GM19438 (cell line): ENCODE measurements around the gene FOXD1.

Source experiments
- ATAC-seq: cut with Tn5 transposase; IDR thresholded peaks from one replicate; pipeline ENCODE4 v1.9.1; 2021; ENCODE audit warnings: low read depth; ENCODE audit not compliant: unreplicated experiment

Gene FOXD1

DNA sequence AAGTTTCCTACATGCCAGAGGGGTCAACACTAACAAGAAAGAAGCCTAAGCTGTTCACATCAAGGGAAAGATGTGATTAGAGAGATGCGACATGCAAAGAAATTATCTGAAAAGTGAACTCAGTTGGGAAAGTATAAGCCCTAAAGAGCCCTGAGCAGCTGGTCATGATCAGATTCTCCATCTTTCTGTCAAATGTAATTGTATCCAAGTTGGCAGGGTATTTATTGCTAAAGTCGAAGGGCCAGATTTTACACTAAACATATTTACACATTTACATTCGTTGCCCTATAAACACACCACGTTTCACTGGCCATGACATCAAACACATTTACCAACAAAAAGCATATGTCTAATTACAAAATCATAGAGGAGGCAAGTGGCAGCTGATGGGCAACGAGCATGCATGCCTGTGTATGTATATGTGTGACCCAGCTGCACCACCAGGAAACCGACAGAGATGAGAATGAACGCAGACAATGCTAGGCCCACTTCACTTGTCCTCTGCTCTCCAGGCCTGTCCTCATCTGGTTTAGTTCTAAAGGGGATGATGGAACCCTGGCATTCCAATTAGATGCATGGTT, 6.3 kb downstream of the FOXD1 start:
- no peak for ATAC-seq

DNA sequence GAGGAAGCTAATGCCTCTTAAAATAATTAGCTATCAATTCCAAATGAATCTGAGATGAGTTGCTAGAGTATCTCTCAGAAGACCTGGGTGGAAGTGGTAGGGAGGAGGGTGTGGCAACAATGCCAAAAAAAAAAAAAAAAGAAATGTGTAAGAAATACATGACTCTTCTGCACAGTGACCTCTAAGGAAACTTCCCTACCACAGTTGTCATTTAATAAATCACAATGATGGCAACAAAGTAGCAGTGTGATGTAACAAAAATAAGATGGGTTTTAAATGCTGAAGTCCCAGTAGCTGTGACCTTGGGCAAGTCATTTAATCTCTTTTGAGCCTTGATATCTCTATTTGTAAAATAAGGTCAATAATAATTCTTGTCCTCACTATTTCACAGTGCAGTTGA, 7.2 kb downstream of the FOXD1 start:
- no peak for ATAC-seq

DNA sequence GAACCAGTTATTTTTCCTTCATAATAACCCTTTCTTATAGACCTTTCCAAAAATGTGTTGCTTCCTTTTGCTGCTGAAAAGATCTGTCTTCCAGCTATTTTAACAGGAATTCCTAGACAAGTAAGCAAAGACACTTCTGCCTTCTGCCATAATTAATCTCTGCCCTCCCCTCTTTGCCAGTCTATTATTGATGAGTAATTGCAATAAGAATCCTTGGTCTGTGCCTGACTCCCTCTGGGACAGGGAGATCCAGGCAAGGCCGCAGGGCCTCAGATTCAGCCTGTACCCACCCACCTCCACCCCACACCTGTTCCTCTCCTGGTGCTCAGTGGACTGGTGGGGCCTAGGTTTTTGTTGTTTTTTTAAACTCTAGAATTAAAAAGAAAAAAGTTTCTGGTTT, 8.3 kb downstream of the FOXD1 start:
- ATAC-seq, result no peak

DNA sequence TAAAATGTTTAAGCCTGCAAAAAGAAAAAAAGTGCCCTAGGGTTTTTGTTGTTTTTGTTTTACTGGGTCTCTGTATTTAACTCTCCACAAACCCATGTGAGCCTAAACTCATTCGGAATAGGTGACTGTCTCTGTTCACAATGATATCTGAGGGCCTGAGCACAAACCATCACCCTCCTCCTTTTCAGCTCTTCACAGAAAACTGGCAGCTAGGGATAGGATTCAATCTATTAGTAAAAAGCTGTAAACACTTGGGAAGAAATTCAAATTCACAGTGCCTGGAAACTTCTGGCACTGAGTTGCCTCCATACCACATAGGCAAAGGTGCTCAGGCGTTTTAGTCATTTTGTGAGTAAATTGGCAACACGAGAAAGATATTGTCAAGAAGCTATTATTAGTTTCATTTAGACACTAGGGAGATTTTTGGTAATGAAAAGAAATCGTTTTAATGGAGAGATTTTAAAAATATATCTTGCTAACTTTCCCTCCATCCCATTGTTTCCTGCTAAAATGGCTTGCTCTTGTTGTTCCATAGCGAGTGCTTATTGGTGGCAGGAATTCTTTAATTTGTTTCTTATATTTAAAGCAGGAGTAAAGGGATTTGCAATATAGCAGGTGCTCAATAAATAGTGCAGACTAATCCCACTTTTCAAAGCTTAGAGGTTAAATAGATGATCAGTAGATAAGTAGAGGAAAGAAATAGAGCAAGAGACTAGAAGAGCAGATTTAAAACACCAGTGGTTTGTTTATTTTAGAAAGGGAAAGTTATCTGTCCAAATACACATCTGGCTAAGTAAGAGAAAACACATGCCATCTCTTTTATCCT, 9.7 kb downstream of the FOXD1 start:
- no peak for ATAC-seq

DNA sequence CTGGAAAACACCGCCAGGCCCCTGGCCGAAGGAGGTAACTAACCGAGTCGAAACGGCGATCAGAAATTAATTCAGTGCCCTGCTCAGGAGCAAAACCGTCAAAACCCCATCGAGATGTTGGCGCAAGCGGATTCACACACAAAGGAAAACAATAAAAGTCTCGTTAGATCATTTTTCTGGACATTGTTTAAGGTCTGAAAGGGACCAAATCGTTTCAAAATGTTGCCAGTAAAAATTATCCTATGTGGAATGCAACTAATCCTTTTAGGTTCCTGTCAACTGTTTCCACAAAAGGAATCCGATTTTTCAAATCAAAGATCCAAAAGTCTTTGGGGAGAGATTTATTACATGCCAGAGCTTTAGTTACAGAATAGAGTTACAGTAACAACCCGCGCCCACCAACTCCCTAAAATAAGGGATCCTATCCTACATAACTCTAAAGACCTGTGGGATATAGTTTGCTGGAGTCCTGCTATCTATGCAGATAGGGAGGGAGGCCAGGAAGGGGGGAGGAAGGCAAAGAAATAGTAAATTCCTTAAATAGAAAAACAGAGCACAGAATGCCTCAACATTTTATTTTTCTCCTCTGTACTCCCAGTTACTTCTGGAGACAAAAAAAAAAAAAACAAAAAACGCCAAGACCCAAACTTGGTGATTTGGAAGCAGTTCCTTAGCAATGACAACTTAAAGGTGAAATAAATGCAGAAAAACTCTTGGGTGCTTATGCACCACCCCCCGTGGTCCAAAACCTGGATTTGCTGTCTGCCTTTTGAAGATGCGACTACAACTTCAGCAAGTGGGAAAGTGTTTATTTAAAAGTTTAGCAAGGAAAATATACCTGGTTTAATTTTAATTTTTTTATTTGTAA, 10.6 kb downstream of the FOXD1 start:
- ATAC-seq, result no peak

GRCh38 chr5:73437101-73437776, 11.3 kb downstream of the FOXD1 start:
- ATAC-seq, result no peak

DNA sequence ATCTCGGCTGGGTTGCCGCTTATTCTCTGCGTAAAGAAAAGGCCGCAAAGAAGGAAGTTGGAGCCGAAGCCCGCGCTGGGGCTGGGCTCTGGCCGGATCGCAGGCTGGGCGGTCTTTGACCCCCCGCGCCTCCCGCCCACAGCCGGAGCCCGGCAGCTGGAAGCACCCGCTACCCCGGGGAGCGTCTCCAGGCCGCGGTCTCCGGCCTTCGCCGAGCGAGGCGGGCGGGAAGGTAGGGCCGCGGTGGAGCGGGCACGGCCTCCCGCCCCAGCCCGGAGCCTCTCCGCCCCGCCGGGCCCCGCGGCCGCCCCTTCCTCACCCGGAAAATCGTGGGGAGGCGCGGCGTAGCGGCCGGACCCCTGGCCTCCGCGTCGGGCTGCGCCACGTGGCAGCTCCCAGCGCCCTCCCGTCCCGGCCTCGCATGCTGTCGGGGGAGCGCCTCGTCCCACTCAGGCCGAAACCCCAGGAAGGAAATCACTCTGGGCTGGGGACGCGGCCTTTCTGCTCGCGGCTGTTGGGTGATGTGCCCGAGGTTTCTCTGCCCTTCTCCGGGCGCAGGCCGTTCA, 12.0 kb downstream of the FOXD1 start:
- no peak for ATAC-seq

DNA sequence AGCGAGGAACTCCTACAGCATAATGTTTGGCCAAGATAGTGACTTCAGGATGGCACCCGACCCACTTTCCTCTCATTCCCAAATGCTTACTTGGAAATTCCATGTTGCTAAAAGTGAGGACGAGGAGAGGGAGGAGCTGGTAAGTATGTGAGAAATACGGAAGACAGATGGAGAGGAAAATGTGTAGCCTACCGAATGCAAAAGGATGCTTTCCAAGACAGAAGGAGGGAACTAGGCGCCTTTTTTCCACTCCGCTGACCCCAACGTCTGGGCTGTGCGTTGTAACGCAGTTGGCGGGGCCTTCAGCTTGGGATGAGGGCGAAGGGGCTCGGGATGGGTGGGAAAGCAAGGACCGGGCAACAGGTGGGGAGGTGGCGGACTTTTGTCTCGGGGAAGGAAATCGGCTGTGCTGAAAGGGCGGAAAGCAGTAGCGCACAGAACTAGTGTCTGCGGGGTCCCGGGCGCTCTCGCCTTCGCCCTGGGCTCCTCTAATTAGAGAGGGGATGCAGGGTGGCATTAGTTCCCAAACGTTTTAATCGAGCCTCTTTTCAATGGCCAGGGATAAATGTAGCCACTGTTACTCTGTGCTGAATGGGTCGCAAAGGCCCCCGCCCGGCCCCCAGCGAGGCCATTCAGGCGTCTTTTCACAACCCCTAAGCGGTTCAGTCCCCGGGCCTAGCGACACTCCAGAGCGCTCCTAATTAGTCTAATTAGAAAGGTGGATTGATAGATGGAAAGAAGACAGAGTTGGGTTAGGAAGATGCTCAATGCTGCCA, 12.6 kb downstream of the FOXD1 start:
- ATAC-seq, result no peak

- no peak for ATAC-seq
Measured at GRCh38 chr5:73434907-73435306, 13.7 kb downstream of the FOXD1 start.

GRCh38 chr5:73434461-73434860, 14.1 kb downstream of the FOXD1 start:
- ATAC-seq, result no peak

GRCh38 chr5:73433982-73434342, 14.6 kb downstream of the FOXD1 start:
- no peak for ATAC-seq

DNA sequence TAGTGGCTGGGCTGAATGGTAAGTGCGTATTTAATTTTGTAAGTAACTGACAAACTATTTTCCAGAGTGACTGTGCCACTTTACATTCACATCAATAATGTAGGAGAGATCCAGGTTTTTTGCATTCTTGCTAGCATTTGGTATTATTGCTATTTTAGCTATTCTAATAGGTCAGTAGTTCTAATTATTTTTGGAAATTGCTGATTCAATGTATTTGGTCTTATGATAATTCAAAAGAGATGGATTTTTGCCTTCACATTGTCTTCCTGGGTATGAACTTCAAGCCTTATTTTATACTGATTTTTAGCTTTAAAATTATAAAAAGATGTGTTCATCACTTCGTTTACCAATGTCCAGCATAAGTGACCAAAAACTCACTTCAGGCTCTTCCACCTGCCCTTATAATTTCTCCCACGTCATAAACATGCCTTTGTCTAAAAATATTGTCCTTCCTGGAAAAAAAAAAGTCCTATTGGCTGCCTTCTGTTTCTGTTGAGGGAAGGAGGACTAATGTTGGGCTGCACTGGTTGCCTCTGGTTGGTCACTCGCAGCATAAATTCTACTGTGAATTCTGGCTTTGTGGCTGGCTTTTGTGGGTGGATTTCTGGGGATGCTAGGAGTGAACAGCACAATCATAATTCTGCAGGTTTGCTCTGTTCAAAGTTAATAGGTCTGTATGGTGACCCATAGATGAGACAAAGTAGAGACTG, 15.2 kb downstream of the FOXD1 start:
- ATAC-seq, result no peak

- no peak for ATAC-seq
Measured at GRCh38 chr5:73431204-73431851, 17.2 kb downstream of the FOXD1 start.

DNA sequence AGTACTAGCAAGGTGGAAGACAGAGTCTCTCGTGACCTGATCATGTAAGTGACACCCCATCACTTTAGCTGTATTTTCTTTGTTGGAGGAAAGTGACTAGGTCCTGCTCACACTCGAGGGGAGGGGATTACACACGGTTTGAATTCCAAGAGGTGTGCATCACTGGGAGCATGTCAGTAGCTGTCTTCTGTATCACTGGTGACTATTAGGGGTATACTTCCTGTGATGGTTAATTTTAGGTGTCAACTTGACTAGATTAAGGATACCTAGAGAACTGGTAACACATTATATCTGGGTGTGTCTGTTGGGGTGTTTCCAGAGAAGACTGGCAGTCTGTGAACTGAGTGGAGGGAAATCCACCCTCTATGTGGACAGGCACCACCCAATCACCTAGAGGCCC, 22.5 kb downstream of the FOXD1 start:
- ATAC-seq, result no peak

DNA sequence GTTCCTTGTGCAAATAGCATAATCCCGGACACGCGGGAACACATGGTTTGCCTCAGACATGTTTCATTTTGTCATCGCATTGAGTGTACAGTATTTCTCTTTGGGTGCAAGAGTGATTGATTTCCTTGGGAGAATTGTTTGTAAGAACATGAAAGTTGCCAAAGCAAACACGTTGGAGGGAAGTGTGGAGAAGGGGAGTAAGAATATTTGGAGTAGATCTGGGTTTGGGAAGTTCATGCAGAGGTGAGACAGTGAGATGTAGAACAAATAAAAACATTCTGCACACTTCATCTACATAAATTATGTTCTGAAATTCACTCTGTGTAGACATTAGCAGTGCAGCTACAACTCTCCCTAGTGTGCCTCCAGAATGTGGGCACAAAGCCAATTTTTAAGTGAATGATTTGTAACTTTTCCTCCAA, 24.0 kb downstream of the FOXD1 start:
- no peak for ATAC-seq

GRCh38 chr5:73422164-73422563, 26.4 kb downstream of the FOXD1 start:
- no peak for ATAC-seq

DNA sequence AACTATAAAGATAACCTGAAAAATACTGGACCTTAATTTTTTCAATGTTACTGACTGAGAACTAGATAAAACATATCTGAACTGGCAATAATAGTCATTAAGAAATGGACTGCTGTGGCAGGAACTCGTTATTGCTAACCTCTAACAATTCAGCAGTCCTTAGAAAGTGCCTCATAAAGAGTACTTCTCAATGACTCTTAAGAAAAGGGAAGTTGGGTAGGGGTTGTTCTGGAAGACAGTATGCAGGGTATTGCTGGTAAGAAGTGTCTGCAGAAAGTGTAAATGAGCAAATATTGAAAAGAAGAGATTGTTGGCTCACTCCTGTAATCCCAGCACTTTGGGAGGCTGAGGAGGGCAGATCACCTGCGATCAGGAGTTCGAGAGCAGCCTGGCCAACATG, 27.9 kb downstream of the FOXD1 start:
- ATAC-seq, result no peak

- no peak for ATAC-seq
Measured at GRCh38 chr5:73419465-73420390, 28.8 kb downstream of the FOXD1 start.
